HPDE6-E6E7 (cell line): Measurements from ENCODE around the gene PDZRN3.
"Not testable (repeated sequence)": the region's sequence is repeated elsewhere in the genome, so short reads cannot be mapped to it uniquely, and the experiment has no call there.

Experiments
- DNase-seq: peaks from one replicate; pipeline ENCODE4 v3.0.0; 2011; ENCODE audit warnings: missing footprints; ENCODE audit errors: extremely low spot score

PDZRN3 gene

DNA sequence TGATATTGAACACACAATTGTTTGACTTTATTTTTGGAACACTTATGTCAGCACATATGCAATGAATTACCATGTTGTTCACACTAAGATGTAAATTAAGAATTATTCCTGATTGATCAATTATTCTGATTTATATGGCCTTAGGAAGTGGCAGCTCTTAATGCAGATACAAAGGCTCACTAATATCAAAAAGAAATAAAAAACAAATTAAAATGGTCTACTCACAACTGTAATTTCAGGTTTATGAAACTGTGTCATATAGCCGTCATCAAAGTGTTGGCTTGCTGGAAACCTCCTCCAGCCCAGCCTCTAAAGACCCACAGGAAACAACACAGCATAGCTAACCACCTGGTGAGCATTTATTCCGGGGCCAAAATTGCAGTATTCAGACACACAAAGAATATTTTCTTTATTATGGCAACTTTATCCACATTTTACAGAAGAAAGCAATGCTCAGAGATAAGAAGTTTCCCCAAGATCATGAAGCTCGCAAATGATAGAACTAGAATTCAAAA is 33.4 kb downstream of the PDZRN3 start:
- no peak for DNase-seq

DNA sequence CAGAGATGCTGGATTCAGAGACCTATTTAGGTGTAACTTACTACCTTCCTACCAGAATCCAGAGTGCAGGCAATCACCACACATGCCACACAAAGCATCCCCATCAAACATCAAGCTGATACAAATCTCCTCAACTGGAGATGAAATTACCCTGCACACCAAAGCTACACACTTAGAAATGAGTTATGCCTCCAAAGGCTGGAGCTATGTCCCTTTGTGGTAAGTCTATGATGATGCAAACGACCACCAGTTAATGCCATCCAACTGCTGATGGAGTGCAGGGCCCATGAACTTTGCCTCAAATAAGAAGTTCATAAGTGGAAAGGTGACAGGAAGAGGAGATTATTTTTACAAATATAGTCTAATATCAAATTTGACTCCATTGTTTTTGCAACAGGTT is 38.1 kb downstream of the PDZRN3 start:
- no peak for DNase-seq

DNA sequence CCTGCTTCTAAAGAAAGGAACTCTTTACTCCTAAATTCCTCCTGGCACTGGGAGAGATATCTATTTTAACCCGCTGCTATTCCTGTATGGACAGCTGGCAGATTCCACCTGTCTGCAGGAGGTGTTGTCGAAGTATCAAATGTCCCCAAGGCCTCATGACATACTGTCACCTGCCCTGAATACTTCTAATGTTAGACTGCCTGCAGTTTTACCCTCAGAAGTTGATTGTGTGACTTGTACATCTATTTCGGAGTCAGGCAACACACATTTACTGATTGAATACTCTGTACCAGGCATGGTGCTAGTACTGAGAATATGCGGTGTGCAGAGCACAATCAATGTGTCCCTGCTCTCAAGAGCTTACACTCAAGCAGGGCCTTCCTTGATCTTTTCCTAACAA is 38.6 kb downstream of the PDZRN3 start:
- DNase-seq: no peak

DNA sequence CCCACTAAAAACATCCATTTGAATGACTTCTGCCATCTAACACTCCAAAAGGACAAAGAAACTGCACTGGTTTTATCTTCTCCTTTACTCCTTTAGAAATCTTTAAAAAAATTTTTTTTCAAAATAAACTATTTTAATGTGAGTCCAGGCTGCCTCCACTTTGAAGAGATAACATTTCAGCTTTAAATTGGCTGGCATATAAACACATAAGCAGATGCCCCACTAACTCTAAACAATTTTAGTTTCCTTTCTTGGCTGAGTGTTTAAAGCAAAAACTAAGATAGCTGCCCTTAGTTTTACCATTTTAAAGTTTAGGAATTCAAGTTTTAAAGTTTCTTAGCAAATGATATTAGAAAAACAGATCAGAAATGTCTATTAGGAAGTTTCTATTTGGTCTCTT is 39.9 kb downstream of the PDZRN3 start:
- DNase-seq: no peak

DNA sequence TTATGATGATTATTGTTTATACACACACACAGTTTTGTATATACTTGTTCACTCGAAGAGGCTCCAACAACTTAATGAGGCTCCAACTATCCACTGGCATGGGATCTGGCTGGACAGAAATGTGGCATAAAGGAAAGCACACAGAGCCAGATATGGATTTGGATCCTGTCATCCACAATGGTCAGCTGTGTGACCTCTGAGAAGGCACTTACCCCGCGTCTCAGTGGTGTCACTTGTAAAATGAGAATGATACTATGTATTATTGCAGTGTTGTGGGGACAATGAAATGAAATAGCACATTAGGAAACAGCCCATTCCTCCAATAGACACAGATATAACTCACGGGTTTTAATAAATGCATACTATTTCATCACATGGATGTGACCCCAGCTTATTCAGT is 42.2 kb downstream of the PDZRN3 start:
- DNase-seq: no peak

DNA sequence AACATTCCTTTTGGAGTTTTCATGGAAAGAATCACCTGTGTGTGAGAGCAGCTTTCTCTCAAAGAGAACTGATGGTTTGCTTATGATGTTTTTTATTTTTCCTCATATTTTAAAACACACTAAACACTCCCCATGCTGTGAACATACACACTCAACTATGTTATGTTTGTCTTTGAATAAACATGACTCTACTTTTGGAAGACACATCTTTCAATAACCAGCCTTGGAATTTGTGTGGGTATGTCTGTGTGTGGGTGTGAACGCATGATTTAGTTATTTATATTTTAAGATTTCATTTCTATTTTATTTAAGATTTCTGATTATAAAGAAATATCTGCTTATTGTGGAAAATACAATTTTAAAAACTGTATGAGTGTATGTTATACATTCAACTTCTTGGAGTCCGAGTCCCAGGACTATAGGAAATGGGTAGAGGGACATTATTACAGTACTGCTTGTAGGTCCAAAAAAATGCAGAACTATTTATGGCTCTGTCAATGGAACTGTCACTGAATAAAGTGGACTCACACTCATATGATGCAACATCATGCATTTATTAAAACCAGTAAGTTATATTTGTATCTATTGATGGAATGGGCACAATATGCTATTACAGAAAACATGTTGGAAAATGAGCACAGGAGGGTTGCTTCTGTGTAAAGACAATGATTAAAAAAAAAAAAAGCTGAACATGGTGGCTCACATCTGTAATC is 43.5 kb downstream of the PDZRN3 start:
- no peak for DNase-seq

DNA sequence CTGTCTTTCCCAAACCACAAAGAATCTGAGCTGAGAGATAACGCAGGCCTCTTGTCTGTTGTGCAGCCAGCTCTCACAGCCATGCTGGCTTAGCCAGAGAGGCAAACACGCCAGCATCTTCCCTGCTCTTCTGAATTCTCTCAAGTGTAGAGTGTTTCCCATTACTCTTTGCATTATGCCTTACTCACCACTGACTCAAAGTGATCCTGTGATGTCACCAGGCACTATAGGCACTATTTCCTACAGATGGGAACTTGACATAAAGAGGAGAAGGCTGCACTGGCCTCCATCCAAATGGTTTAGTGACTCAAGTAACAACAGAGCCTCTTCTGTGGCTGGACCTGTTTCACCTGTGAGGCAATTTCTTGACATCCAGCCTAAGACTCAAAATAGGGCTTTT is 44.4 kb downstream of the PDZRN3 start:
- no peak for DNase-seq

DNA sequence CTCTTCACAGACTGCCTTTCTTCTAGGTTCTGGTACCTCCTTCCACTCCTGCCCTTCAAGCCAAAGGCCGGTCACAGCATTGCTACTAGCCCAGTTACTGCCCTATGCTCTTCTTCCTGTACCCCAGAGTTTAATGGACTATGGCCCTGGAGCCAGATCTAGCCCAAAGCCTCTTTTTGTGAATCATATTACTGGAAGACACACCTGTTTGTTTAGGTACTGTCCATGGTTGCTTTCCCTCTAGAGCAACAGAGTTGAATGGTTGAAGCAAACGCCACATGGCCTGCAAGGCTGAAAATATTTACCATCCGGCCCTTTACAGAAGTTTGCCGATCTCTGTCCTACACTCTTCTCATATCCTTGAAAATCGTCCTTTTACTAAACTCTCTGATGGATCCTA is 47.0 kb downstream of the PDZRN3 start:
- no peak for DNase-seq

DNA sequence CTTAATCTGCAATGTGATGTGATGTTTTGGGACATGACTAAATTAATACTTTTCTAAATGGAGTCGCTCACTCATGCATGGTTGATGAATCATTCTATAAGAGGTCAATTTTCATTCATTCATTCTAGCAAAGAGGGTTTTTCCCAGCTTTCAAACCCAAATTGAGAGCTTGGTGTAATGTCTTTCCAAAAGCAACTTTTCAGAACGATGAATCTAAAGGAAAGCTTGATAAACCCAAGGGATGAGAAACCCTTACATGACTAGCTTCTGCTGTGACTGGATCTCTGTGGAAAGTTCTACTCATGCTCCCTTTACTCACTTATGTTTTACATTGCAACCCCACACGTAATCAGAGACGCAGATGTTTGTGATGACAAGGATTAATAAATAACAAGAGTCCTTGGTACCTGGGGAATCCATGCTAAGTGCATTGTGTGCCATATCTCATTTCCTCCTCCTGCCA is 47.7 kb downstream of the PDZRN3 start:
- DNase-seq: no peak

DNA sequence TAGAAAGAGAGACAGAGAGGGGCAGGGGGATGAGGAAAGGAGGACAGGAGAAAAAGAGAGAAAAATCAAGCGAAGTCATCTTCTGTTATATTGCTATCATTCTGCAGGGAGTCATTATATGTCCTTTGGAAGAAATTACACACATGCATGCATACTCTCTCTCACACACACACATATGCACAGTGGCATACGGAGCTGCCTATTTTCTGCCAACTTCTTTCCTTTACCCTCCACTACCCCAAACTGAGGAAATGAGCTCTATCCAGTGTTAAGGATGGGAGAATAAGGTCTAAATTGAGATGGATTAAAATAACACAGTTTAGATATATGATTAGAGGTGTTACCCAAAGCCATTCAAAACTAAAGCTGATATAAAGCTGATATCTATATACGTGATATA is 48.8 kb downstream of the PDZRN3 start:
- DNase-seq: no peak

DNA sequence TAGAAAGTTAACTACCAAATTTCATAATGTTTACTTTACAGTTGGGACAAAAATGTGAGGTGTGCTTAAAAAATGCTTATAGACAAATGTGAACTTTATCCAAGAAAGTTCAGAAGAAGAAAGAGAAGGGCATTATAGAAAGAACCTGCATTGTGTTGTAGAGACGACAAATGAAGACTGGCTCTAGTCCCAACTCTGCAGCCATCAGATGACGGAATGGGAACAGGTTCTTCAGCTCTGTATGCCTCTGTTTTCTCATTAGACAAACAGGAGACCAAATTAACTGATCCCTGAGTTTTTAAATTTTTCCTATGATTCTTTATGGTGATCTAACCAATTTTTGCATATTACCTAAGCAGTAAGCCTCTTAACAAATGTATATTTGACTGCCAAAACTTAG is 49.2 kb downstream of the PDZRN3 start:
- DNase-seq: no peak

DNA sequence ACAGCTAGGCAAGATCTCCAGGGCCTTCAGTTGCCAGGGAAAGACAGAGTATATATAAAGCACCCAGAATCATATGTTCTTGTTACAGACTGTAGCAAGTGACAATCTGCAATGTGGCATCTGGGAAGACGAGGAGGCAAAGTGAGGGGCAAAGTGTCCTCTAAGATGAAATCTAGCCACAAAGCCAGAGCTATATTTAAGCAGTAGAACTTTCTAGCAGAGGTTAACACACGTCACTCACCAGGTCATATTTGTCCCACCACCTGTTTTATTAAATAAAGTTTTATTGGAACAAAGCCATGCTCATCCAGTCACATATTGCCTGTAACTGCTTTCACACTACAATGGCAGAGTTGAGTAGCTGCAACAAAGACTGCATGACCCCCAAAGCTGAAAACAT is 51.5 kb downstream of the PDZRN3 start:
- no peak for DNase-seq

DNA sequence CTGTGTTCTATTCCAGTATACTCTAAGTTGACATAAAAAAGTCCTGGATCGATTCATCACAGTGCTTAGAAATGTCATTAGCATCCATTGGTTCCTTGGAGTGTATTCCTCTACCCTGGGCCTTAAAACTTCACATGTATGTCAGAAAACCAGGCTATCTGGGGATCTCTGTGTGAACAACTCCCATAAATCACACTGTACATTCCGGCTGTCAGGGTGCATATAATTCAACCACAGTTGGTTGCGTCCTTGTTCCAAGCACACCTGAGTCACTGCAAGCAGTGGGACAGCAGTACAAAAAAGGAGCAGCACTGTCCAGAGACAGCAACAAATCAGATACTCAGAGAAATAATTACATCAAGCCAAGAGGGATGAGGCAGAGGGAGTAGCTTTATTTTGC is 52.4 kb downstream of the PDZRN3 start:
- no peak for DNase-seq

DNA sequence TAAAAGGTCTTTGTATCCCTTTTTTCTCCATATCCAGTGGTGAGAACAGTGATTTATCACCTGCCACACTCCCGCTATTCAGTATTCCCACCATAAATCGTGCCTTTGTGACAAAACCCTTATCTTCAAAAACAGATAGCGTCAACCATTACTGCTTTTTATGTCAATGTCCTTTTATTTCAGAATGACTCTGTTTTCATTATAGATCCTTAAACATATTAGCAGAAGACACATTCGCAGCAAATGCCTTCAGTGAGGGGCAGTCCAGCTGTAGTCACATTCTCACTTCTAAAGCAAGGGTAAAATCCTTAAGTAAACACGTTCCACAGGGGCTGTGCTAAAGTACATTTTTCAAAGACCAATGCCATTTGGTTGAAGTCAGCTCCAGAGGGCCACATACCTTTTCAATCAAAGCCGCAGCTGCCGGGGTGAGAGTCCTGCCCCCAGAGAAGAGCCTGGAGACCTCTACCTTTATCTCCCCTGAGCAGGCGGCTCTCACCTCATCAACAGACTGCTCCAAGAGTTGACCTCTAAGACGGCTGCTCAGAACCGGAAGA is 53.4 kb downstream of the PDZRN3 start:
- no peak for DNase-seq

DNA sequence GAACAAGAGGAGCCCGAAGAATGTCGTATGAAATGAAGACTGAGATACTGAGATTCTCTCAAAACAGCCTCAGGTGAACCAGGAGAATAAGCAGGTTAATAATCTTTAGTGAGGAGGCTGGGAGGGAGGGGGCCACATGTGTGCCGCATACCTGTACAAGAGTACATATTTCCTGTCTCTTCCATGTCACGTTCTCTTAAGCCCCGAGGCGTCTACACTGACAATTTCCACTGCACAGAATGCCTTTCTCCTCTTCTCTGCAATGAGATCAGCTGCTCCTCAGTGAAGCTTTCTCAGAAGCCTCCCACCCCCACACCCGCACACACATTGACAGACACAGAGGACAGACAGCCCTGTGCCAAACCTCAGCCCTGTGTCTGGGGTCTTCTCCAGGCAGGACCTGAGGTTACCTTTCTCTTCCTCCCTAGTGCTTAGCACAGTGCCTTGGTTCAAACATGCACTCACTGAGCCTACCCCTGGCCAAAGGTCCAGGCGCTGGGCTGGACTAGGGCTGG is 55.4 kb downstream of the PDZRN3 start:
- no peak for DNase-seq

DNA sequence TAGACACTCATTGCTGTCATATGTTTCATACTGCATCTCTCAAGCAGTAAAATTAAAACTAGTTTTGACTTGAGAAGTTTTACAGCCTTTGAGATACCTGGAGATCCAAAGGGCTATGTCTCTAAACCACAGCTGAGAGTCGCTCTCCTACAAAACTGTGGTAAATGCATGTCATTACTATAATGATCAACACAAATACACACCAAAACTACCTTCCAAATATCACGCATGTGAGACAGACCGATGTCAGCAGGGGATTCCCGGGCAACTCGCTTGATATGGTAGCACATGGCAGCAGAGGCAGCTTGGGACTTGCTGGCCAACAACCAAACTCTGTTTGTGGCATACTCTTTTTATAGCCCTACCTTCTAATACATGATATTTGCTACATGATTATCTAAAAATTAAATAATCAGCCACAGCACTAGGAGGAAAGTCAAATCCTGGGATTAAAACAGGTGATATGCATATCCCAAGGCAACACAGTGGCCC is 56.3 kb downstream of the PDZRN3 start:
- DNase-seq: no peak

DNA sequence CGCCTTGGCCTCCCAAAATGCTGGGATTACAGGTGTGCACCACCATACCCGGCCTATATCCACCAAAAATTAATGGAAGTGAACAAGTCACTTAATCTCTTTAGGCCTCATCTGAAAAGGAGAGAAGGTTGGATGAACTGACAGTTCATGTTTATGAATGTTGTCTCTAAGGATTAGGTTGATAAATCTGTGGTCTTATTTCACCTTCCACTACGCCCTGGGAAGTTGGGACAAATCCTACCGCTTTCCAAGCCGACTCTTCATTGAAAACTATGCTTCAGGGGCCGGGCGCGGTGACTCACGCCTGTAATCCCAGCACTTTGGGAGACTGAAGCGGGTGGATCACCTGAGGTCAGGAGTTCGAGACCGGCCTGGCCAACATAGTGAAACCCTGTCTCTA is 59.4 kb downstream of the PDZRN3 start:
- DNase-seq: not testable (repeated sequence)

DNA sequence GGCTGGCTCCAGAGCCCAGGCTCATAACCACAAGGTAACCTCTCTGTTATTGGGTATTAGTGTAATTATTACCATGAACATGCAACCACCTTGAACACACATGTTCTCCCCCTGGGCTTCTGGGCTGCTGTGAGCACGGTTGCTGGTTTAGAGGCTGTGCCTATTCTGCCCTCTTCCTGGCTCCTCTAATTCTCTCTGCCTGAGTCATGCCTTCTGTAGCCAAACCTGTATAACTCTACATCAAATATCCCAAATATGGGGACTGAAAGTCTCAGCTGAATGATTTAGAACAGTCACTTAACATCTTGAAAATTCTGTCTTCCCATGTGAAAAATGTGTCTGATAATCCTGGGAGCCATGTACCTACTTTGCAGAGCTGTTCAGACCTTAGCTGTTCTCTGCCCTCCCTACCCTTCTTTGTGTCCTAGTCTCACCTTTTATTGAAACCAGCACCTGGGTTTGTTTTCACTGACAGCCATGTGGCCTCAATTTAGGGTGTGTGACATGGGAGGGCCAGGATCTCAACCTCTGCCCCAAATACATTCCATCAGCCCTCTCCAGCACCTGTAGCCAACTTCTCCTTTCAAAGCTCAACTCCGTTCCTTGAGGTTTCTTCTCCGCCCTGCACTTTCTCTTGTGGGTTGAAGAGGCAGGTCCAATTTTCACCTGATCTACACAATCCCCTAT is 60.7 kb downstream of the PDZRN3 start:
- DNase-seq: no peak

DNA sequence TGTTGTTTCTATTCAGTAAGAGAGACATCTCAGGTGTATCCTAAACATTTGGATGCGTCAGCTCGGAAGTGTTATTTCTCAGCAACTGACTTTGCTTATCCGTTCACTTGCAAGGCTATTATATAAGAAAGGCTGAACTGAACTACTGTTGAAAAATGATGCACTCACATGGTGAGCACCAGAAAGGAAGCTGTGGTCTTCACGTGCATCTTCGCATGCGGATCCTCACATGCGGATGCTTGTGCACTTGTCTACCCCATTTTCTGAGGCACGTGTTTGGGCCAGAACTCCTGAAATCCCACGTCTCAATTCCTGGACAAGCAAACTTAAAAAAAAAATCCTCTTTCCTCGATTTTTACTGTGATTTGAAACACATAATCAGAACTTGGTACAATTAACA is 63.2 kb downstream of the PDZRN3 start:
- no peak for DNase-seq

DNA sequence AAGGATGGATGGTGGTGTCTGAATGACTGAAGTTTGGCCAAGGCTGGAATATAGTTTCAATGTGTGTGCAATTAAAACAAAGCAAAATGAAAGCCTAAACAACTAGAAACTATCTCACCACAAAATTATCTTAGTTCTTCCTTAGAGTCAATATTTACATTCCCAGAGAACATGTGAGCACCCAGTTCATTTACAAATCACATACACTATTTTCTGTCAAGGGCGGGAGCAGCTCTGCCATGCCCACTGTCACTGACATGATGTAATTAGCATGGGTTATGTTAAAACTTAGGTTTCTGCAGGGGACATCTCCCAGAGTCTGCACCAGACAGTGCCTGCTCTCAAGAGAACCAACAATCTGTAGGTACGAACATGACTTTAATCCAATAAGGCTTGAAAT is 65.0 kb downstream of the PDZRN3 start:
- DNase-seq: no peak

DNA sequence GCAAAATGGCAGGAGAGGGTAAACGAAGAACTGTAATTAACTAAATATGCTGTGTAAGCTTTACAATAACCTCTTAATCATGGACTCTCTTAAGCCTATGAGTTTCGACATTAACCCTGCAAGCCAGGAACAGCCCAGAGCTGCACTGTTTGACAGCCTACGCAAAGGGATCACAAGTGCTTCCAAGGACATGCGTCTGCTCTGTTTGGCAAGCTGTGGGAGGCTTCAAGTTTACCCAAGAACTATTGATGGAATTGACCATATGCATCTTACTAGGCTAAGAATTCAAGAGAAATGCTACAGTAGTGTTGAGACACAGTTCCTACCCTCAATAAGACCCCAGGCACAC is 66.0 kb downstream of the PDZRN3 start:
- no peak for DNase-seq

DNA sequence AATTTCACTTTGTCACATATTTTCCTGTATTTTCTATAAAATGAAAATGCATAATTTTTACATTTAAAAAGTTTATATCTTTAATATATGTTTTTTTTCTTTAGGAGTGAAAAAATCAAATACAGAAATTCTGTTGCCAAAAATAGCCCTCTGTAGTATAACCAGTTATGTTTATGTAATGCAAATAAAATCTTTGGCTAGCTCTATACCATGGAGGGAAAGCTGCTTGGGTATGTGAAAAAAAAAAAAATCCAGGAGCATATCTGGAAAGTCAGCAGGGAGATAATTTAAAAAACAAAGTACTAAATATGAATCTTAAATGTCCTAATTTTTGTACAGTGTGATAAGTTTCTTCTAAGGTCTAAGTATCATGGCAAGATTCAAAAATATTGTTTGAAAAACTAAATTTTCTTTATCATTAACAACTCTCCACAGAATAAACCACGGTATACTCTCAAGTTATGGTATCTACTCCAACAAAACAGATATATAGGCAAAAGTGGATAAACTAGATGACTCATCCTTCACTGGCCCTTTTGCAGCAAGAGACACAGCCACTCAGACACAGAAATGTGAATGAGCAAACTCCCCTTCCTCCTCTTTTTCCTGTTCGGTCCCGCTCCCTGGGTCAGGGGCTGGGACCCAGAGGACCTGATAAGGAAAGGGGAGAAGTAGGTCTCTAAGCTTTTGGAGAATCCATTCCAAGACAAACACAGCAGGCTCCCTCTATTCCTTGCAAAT is 66.6 kb downstream of the PDZRN3 start:
- DNase-seq: no peak
